Heart left ventricle (tissue), 16 donors: Measurements from ENCODE around the gene ALDH4A1. TPM values are rescaled to one million over a fixed set of nuclear protein-coding genes. Genes with fewer than 3 reads are reported as not detected.

ENCODE experiments used
- ATAC-seq, 4 donors: fragments of 200-7000 bp; cut with Tn5 transposase; one replicate each; pipeline ENCODE4 v1.9.1; 2020 to 2022; ENCODE audit warnings: moderate library complexity in 4 of 4, mild to moderate bottlenecking in 3 of 4, moderate number of reproducible peaks in 1 of 4
- DNase-seq, 5 donors: peaks; one replicate each; pipeline ENCODE4 v3.0.0-alpha.2; 2020
- H3K27ac ChIP-seq, 12 donors: fragments of 200-600 bp; sonication (generic) in 4 of 12; one replicate each; pipeline versions ENCODE4 v1.5.0 to v1.8.0; 2016 to 2022; ENCODE audit warnings: mild to moderate bottlenecking in 2 of 12
- H3K27me3 ChIP-seq, 9 donors: fragments of 200-600 bp; sonication (generic) in 2 of 9; one replicate each; pipeline versions ENCODE4 v1.5.1 to v1.8.0; 2016 to 2022; ENCODE audit warnings: mild to moderate bottlenecking in 3 of 9
- H3K36me3 ChIP-seq, 9 donors: fragments of 200-600 bp; sonication (generic) in 2 of 9; one replicate each; pipeline versions ENCODE4 v1.5.0 to v1.8.0; 2018 to 2022; ENCODE audit warnings: mild to moderate bottlenecking in 2 of 9
- H3K4me1 ChIP-seq, 12 donors: fragments of 200-600 bp; sonication (generic) in 4 of 12; one replicate each; pipeline versions ENCODE4 v1.5.0 to v1.8.0; 2016 to 2022; ENCODE audit warnings: mild to moderate bottlenecking in 3 of 12
- H3K4me3 ChIP-seq, 12 donors: fragments of 200-600 bp; sonication (generic) in 4 of 12; one replicate each; pipeline versions ENCODE4 v1.5.0 to v1.8.0; 2017 to 2022; ENCODE audit warnings: mild to moderate bottlenecking in 9 of 12, moderate library complexity in 4 of 12
- H3K9me3 ChIP-seq, 12 donors: fragments of 200-600 bp; sonication (generic) in 4 of 12; one replicate each; pipeline versions ENCODE4 v1.5.0 to v1.8.0; 2016 to 2022; ENCODE audit warnings: mild to moderate bottlenecking in 1 of 12
- CTCF ChIP-seq, 12 donors: fragments of 200-600 bp; sonication (generic) in 4 of 12; IDR thresholded peaks; one replicate each; pipeline versions ENCODE4 v1.5.0 to v1.8.0; 2018 to 2022; ENCODE audit warnings: antibody characterized with exemption in 12 of 12, mild to moderate bottlenecking in 5 of 12
- POLR2A ChIP-seq, 2 donors: fragments of 450-650 bp; IDR thresholded peaks; one replicate each; pipeline ENCODE4 v1.6.1; 2017; ENCODE audit warnings: antibody characterized with exemption in 2 of 2, mild to moderate bottlenecking in 2 of 2, moderate library complexity in 2 of 2
- WGBS, 4 donors: extraction: QIAGEN DNeasy Blood & Tissue Kit in 2 of 4; methylation state at CpG; one replicate each; pipeline versions ENCODE4 v1.1.5 to v1.1.7; 2013 to 2018; 5-methylcytosine and 5-hydroxymethylcytosine counted together
- intact Hi-C, 10 donors: fragments of 100-400 bp; cut with DNase I; formaldehyde crosslinking; loops; one replicate each; pipeline versions ENCODE4 v1.11.1 to v1.14.2; 2022
- polyA plus RNA-seq, 2 donors: library from polyadenylated mRNA; stranded (reverse); fragments of 200-250 nt; gene quantifications; one replicate each; pipeline ENCODE4 v1.2.3, GENCODE V29; 2013
- total RNA-seq, 9 donors: library from RNA; depleted of rRNA in 2 of 9; stranded (reverse); fragments of >200 nt in 2 of 9; fragmentation: NEBNext Ultra II Directional in 3 of 9; extraction: Animal tissue kit (Norgen Biotek cat#: 25700) in 3 of 9; gene quantifications; one replicate each; pipeline versions ENCODE4 v1.1.0 to v1.2.4, GENCODE V29; 2016 to 2023
- donor health status: ischemic (EF 13 %, LVEDD 7.1; RV severe dilation, severe dysfunction).
- donor health status: healthy with polysubstance abuse.
- donor health status: DM: no; HTN: yes; CAD: no.
- donor health status: DM: no; HTN: no; CAD: no.
- donor health status: ischemic (EF 25% LVEDD 6.9; RV normal size, moderate dysfunction).
- donor health status: ischemic (EF 25% LVEDD 5.7; RV mildly dilated, moderate dysfunction).
- donor health status: healthy.
- donor health status: DM: yes; HTN: yes; CAD: no.
- donor health status: ischemic (EF 35%, LVEDD 5.7; RV mildly dilated, moderate dysfunction).
- donor health status: nonischemic (EF 11% LVEDD 7.7; RV severe dilation, severe dysfunction).
- donor health status: DM: yes; HTN: yes; CAD: no.
- donor health status: PGD.
- donor health status: ischemic (EF 29% LVEDD 5.4; RV normal size, mild dysfunction).
- donor health status: nonischemic (EF 23%, LVEDD 6.1; RV moderate dilation, normal function).

The ALDH4A1 gene
- total and polyA plus RNA-seq, 11 donors = 20.8 to 57.6 (median 30.6) TPM

- no peaks in the 10 kb centered on the region for H3K36me3 ChIP-seq
- intact Hi-C loops = loop anchor here in 1 of 10 donors (2.0 kb wide), 1 partner anchor 17 kb away; no protein-coding TSS in a partner anchor
- H3K27me3 ChIP-seq = no peaks in the 10 kb centered on the region
- no peak for TF ChIP-seq CTCF (IDR thresholded peaks at IDR 0.05)
- no peak for TF ChIP-seq POLR2A (IDR thresholded peaks at IDR 0.05)
- WGBS, 4 donors = 51 to 66% (median 59%) methylated on average over 18 of the region's 18 CpGs
- no peaks in the 10 kb centered on the region for H3K9me3 ChIP-seq
- peaks cover 12 to 76% (median 61%) of the 10 kb centered on the region in 12 donors for H3K4me1 ChIP-seq
- H3K4me3 ChIP-seq = no peak overlapping the region
- ATAC-seq = peak; percentile 50 to 83 (median 56)
- H3K27ac ChIP-seq = peak overlapping the region in 11 of 12 donors; percentile 54 to 80 (median 72)
- DNase-seq = peak in 1 of 5 donors; percentile 51
Observed at GRCh38 chr1:18941221-18942141, 39.1 kb upstream of the ALDH4A1 start.

GRCh38 chr1:18940303-18941020, 38.1 kb upstream of the ALDH4A1 start:
- peak overlapping the region in 2 of 12 donors; percentile 72 to 77 for H3K27ac ChIP-seq
- no peaks in the 10 kb centered on the region for H3K9me3 ChIP-seq
- 83 to 91% (median 87%) methylated on average over 13 of the region's 13 CpGs for WGBS, 4 donors
- TF ChIP-seq CTCF (IDR thresholded peaks at IDR 0.05) = no peak
- TF ChIP-seq POLR2A (IDR thresholded peaks at IDR 0.05) = no peak
- H3K36me3 ChIP-seq = no peaks in the 10 kb centered on the region
- intact Hi-C loops = loop anchor here in 1 of 10 donors (2.0 kb wide), 1 partner anchor 16 kb away; no protein-coding TSS in a partner anchor
- DNase-seq (no peak), ATAC-seq (no peak)
- no peaks in the 10 kb centered on the region for H3K27me3 ChIP-seq
- H3K4me3 ChIP-seq = no peak overlapping the region
- peaks cover 11 to 69% (median 55%) of the 10 kb centered on the region in 12 donors for H3K4me1 ChIP-seq

- Histone ChIP-seq H3K27me3 (no peaks in the 10 kb centered on the region), H3K27ac (peak overlapping the region in 1 of 12 donors; percentile 12), H3K9me3 (no peaks in the 10 kb centered on the region), H3K4me3 (no peak overlapping the region), H3K36me3 (no peaks in the 10 kb centered on the region), H3K4me1 (peaks cover 7 to 61% (median 47%) of the 10 kb centered on the region in 12 donors)
- WGBS, 4 donors = 82 to 87% (median 84%) methylated on average over 6 to 7 of the region's 7 CpGs
- DNase-seq (no peak), ATAC-seq (no peak)
- TF ChIP-seq CTCF (IDR thresholded peaks at IDR 0.05) (no peak), POLR2A (IDR thresholded peaks at IDR 0.05) (no peak)
- intact Hi-C loops = loop anchor here in 1 of 10 donors (2.0 kb wide), 1 partner anchor 15 kb away; no protein-coding TSS in a partner anchor
Observed at GRCh38 chr1:18939398-18940302, 37.3 kb upstream of the ALDH4A1 start.
